ENCODE measurements around the gene PAPOLA.

DNA sequence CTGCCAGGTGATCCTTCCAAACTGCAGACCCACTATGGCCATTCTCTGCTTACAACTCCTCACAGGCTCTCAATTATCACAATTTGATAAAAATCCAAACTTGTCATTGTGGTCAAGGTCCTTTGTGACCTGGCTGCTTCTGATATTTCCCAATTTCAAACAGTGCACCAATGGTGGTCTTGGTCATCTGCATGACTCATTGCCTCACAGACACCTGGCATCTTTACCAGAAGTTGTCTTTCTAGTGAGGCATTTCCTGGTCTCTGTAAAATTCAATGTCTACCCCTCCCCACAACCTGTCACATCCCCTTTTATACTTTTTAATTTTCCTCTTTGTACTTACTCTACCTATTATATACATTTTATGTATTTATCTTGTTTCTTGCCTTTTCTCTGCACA is 17.8 kb upstream of the PAPOLA start:
- no peak for TF ChIP-seq HIVEP1 (CRISPR knock-in tag; IDR thresholded peaks at IDR 0.05)
- TF ChIP-seq NFIX (CRISPR knock-in tag; IDR thresholded peaks at IDR 0.05; ENCODE audit: low read depth), result no peak
- no peak for TF ChIP-seq SREBF2 (CRISPR knock-in tag; IDR thresholded peaks at IDR 0.05)

Measured in K562 (cell line).